ENCODE results near the gene PLAC9. TPM values are rescaled to one million over a fixed set of nuclear protein-coding genes. Genes with fewer than 3 reads are reported as not detected.

Gene PLAC9
- total RNA-seq, 1 experiment from 2014 or later, result not detected

DNA sequence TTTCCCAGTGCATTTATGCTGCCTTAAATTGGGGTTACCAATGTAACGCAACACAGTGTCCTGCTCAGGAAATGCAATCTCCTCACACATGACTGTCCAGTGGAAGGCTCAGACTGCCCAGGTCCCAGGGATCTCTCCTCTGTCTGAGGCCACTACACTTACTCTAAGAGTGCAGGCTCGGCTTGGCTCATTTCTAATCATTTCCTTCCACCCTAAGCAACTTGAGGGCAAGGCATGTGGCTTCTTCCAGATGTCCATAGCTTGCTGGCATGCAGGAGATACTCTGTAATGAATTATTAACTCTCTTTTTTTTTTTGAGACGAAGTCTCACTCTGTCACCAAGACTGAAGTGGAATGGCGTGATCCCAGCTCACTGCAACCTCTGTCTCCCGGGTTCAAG is 23.7 kb downstream of the PLAC9 start:
- no peaks in the 10 kb centered on the region for H3K9me3 ChIP-seq
- BruUV-seq (replicated peaks), result no TSS peak
- Mint-ChIP-seq H3K27ac (ENCODE audit: unreplicated experiment) (peak overlapping the region; percentile 57), H3K4me1 (ENCODE audit: low read depth, unreplicated experiment) (no peaks in the 10 kb centered on the region), H3K36me3 (ENCODE audit: insufficient read depth, unreplicated experiment) (peaks cover 97% of the 10 kb centered on the region), H3K9me3 (ENCODE audit: unreplicated experiment) (no peaks in the 10 kb centered on the region), H3K4me3 (ENCODE audit: unreplicated experiment) (no peak overlapping the region), H3K27me3 (ENCODE audit: insufficient read depth, unreplicated experiment) (no peaks in the 10 kb centered on the region)
- H3K27me3 ChIP-seq (replicated peaks; ENCODE audit: control insufficient read depth, insufficient read depth, low read length), result no peaks in the 10 kb centered on the region
- ChIA-PET POLR2A (no interaction called here), CTCF (no interaction called here)
- no peak for DNase-seq
- intact Hi-C loops (cut with micrococcal nuclease; ENCODE audit: unreplicated experiment), result no loop called here
- no peak overlapping the region for H3K4me3 ChIP-seq (ENCODE audit: low read depth, low read length)
- no peaks in the 10 kb centered on the region for H3K4me1 ChIP-seq
- H3K36me3 ChIP-seq (ENCODE audit: control insufficient read depth, insufficient read depth, low read length), result no peaks in the 10 kb centered on the region
- TF ChIP-seq, protein P1, sequence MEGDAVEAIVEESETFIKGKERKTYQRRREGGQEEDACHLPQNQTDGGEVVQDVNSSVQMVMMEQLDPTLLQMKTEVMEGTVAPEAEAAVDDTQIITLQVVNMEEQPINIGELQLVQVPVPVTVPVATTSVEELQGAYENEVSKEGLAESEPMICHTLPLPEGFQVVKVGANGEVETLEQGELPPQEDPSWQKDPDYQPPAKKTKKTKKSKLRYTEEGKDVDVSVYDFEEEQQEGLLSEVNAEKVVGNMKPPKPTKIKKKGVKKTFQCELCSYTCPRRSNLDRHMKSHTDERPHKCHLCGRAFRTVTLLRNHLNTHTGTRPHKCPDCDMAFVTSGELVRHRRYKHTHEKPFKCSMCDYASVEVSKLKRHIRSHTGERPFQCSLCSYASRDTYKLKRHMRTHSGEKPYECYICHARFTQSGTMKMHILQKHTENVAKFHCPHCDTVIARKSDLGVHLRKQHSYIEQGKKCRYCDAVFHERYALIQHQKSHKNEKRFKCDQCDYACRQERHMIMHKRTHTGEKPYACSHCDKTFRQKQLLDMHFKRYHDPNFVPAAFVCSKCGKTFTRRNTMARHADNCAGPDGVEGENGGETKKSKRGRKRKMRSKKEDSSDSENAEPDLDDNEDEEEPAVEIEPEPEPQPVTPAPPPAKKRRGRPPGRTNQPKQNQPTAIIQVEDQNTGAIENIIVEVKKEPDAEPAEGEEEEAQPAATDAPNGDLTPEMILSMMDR (IDR thresholded peaks at IDR 0.05; ENCODE audit: insufficient read depth in 1 of 2, low read depth in 1 of 2, low read length in 1 of 2, severe bottlenecking in 1 of 2, unreplicated experiment in 1 of 2), result no peak

DNA sequence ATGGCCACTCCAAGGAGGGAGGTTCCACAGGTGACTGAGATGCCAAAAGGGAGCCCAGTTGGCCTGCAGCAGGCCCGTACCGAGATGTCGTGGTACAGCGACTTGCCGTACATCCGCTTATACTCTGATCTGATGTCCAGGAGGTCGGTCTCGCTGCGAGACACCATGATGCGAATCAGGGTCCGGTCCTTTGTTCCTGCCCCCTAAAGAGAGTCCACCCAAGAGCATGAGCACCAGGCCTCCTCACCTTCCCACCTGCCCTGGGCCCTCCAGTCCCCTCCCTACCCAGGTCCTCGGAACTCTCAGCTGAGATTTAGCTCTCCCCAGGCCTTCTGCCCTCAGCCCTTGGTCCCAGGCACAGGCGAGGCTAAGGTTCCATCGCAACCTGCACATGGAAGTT is 25.0 kb downstream of the PLAC9 start:
- ChIA-PET POLR2A (no interaction called here), CTCF (no interaction called here)
- BruUV-seq (replicated peaks), result no TSS peak
- intact Hi-C loops (cut with micrococcal nuclease; ENCODE audit: unreplicated experiment), result no loop called here
- Mint-ChIP-seq H3K36me3 (ENCODE audit: insufficient read depth, unreplicated experiment) (peaks cover 97% of the 10 kb centered on the region), H3K9me3 (ENCODE audit: unreplicated experiment) (no peaks in the 10 kb centered on the region), H3K27me3 (ENCODE audit: insufficient read depth, unreplicated experiment) (no peaks in the 10 kb centered on the region), H3K27ac (ENCODE audit: unreplicated experiment) (no peak overlapping the region), H3K4me1 (ENCODE audit: low read depth, unreplicated experiment) (no peaks in the 10 kb centered on the region), H3K4me3 (ENCODE audit: unreplicated experiment) (no peak overlapping the region)
- TF ChIP-seq, protein P1 (IDR thresholded peaks at IDR 0.05; ENCODE audit: insufficient read depth in 1 of 2, low read depth in 1 of 2, low read length in 1 of 2, severe bottlenecking in 1 of 2, unreplicated experiment in 1 of 2), result no peak
- no peaks in the 10 kb centered on the region for H3K27me3 ChIP-seq (replicated peaks; ENCODE audit: control insufficient read depth, insufficient read depth, low read length)
- H3K4me1 ChIP-seq, result no peaks in the 10 kb centered on the region
- no peak for DNase-seq
- H3K4me3 ChIP-seq (ENCODE audit: low read depth, low read length), result no peak overlapping the region
- no peaks in the 10 kb centered on the region for H3K9me3 ChIP-seq
- peaks cover 2% of the 10 kb centered on the region; the same call in 1 of the 2 replicates for H3K36me3 ChIP-seq (ENCODE audit: control insufficient read depth, insufficient read depth, low read length)

DNA sequence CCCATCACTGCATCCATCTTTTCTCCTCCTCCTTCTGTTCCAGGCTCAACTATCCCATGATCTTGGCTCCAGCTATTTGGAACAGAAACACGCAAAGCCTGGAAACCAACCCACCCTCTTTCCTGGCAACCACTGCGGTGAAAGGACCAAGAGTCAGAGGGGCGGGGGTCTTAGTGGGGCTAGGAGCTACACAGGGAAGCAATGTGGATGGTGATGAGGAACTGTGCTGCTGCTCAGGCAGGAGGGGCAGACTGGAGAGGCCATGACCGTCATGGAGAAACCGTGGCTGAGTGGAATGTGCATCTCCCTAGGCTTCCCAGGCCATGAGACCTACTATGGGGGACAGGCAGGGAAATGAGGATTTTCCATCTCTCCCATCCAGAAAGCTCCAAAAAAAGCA is 25.6 kb downstream of the PLAC9 start:
- no peaks in the 10 kb centered on the region for H3K9me3 ChIP-seq
- H3K36me3 ChIP-seq (ENCODE audit: control insufficient read depth, insufficient read depth, low read length), result peaks cover 3% of the 10 kb centered on the region; the same call in 1 of the 2 replicates
- TF ChIP-seq, protein P1 (IDR thresholded peaks at IDR 0.05; ENCODE audit: insufficient read depth in 1 of 2, low read depth in 1 of 2, low read length in 1 of 2, severe bottlenecking in 1 of 2, unreplicated experiment in 1 of 2), result no peak
- BruUV-seq (replicated peaks), result no TSS peak
- CTCF ChIA-PET, result no interaction called here
- no peak overlapping the region for H3K4me3 ChIP-seq (ENCODE audit: low read depth, low read length)
- POLR2A ChIA-PET, result no interaction called here
- peaks cover 97% of the 10 kb centered on the region for H3K36me3 Mint-ChIP-seq (ENCODE audit: insufficient read depth, unreplicated experiment)
- H3K4me1 ChIP-seq, result no peaks in the 10 kb centered on the region
- no peaks in the 10 kb centered on the region for H3K27me3 ChIP-seq (replicated peaks; ENCODE audit: control insufficient read depth, insufficient read depth, low read length)
- H3K9me3 Mint-ChIP-seq (ENCODE audit: unreplicated experiment), result no peaks in the 10 kb centered on the region
- no peak for DNase-seq
- no peaks in the 10 kb centered on the region for H3K4me1 Mint-ChIP-seq (ENCODE audit: low read depth, unreplicated experiment)
- no peaks in the 10 kb centered on the region for H3K27me3 Mint-ChIP-seq (ENCODE audit: insufficient read depth, unreplicated experiment)
- intact Hi-C loops (cut with micrococcal nuclease; ENCODE audit: unreplicated experiment), result no loop called here
- no peak overlapping the region for H3K4me3 Mint-ChIP-seq (ENCODE audit: unreplicated experiment)
- no peak overlapping the region for H3K27ac Mint-ChIP-seq (ENCODE audit: unreplicated experiment)
